NCI-H2227 (cell line): ENCODE data around the gene TOMM22.

Source experiments
- DNase-seq: peaks from one replicate; lab custom pipeline; 2025; ENCODE audit not compliant: unreplicated experiment; lab: John Stamatoyannopoulos, UW

TOMM22 gene

GRCh38 chr22:38713921-38714320 lies 32.2 kb downstream of the TOMM22 start:
- DNase-seq = no peak

GRCh38 chr22:38715176-38715764 lies 33.5 kb downstream of the TOMM22 start:
- DNase-seq = no peak

GRCh38 chr22:38715852-38716251 lies 34.1 kb downstream of the TOMM22 start:
- no peak for DNase-seq

DNA sequence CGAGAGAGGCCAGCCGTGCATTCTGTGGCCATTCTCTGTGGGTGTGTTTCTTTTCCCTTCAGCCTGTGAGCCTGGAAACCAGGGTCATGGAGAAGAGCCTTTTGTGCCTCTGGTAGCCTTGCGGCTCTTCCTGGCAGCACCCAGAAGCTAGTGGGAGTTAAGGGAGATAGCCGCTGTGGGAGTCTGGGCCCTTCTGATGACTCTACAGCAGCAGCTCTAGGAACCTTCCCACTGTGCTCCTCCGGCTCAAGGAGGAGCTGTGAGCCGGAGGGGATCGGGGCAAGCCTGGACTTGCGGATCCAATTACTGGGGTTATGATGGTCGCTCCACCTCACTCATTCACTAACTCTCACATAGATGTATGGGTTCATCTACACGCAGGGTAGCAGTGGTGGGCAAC lies 34.5 kb downstream of the TOMM22 start:
- DNase-seq = no peak

GRCh38 chr22:38716826-38717225 lies 35.1 kb downstream of the TOMM22 start:
- DNase-seq = no peak

DNA sequence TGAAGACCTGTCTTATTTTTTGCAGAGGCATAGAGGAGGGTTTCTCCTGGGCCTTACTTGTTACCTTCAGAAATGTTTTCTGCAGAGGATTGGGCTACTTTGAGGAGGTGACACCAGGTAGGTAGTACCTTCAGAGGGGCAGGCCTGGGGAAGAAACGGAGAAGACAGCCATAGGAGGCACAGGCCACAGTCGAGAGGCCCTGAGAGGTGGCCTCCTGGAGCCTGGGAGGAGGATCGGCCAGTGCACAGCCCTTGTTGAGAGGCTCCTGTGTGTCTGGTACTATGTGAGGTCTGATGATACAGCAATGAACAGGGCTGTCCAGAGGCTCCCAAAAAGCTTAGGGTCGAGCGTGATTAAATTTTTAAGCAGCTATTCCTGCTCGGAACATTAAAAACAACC lies 35.5 kb downstream of the TOMM22 start:
- DNase-seq = no peak

GRCh38 chr22:38718414-38718813 lies 36.7 kb downstream of the TOMM22 start:
- DNase-seq = peak; percentile 66

- no peak for DNase-seq
These were observed 37.4 kb downstream of the TOMM22 start for GRCh38 chr22:38719196-38719595.

DNA sequence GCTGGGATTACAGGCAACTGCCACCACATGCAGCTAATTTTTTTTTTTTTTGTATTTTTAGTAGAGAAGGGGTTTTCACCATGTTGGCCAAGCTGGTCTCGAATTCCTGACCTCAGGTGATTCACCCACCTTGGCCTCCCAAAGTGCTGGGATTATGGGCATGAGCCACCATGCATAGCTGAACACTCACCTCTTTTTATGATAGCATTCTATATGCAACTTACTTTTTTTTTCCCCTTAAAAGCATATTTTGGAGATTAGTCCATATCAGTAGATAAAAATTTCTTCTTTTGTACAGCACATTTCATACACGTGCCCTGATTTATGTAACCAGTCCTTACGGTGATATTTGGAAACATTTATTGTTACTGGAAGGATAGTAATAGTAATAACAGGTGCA lies 38.6 kb downstream of the TOMM22 start:
- no peak for DNase-seq

GRCh38 chr22:38721551-38721950 lies 39.8 kb downstream of the TOMM22 start:
- DNase-seq = no peak

DNA sequence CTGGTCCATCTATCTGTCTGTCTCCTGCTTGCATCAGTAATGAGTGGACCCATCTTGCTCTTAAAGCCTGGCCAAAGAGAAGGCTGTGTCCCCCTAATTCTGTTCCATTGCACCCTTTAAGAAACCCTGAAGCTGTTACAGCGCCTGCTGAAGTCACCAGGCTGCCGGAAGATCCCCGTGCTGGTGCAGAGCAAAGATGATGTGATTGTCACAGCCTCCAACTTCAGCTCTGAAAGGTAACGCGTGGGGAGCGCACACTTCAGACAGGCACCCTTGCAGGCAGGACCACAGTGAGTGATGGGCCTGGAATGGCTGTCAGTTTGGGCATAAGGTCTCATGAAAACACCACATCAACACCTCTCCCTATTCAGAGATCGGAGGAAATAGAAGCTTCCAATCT lies 42.4 kb downstream of the TOMM22 start:
- DNase-seq = no peak

- DNase-seq = peak; percentile 20
These were observed 43.3 kb downstream of the TOMM22 start for GRCh38 chr22:38724926-38725571.

- DNase-seq = no peak
These were observed 44.3 kb downstream of the TOMM22 start for GRCh38 chr22:38725900-38726655.

- DNase-seq = no peak
These were observed 45.4 kb downstream of the TOMM22 start for GRCh38 chr22:38727123-38727522.

DNA sequence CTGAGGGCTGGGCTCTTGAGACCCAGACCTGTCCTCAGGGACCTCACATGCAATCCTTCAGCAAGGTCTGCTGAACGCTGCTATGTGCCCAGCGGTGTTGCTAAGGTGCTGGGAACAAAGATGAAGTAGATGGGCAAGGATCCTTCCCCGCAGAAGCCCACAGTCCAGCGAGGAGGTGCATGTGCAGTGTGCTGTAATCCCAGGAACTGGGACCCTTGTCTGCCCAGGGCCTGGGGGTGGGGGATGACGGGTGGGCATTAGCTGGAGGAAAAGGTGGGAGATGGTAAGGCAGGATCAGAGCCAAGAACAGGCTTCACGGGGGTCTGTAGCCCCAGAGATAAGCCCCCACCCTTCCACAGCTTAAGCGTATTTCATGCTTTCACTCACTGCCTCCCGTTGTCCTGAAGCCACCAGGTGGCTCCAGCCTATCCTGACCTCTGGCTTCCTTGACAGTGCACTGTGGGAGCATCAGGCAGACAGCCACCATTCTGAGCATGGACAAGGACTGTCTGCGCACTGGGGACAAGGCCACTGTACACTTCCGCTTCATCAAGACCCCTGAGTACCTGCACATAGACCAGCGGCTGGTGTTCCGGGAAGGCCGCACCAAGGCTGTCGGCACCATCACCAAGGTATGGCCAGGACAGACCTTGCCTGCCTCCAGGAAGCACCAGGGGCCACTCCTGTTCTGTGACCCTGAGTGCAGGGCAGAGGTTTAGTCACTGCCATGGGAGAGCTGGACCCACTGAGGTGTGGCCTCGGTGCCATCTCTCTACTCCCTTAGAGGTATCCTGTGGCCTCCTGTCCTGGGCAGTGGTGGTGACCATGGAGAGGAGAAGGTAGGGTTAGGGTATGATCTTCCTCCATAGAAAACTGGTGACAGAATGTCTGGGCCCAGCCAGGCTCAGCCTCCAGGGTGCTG lies 46.0 kb downstream of the TOMM22 start:
- DNase-seq = no peak

- DNase-seq = no peak
These were observed 47.4 kb downstream of the TOMM22 start for GRCh38 chr22:38728871-38729796.

- no peak for DNase-seq
These were observed 48.2 kb downstream of the TOMM22 start for GRCh38 chr22:38729946-38730345.

DNA sequence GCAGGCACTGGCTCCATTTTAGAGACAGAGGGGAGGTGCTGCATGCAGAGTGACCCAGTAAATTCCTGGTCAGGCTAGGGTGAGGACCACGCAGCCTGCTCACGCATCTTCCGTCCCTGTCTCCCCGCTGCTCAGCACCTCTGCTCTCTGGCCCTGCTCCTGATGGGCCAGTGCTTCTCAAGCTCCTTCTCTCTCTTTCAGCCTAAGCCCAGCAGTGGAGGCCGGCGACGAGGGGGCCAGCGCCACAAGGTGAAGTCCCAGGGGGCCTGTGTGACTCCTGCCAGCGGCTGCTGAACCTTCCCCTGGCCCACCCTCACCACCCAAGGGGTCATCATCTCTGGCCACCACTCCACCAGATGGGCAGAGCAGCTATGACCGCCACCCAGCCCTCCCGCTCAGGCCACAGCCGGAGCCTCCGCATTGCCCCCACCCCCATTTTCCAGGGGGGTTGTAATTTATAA lies 48.7 kb downstream of the TOMM22 start:
- no peak for DNase-seq

DNA sequence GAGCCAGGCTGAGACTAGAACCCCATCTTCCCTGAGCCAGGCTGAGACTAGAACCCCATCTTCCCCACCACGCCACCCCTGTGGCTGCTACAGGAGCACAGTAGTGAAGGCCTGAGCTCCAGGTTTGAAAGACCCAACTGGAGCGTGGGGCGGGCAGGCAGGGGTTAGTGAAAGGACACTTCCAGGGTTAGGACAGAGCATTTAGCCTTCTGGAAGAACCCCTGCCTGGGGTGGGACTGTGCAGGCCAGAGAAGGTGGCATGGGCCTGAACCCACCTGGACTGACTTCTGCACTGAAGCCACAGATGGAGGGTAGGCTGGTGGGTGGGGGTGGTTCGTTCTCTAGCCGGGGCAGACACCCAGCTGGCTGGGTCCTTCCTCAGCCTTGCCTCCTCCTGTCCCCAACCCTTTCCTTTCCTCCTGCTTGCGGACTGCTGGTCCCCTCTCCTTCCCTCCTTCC lies 50.0 kb downstream of the TOMM22 start:
- DNase-seq = no peak

GRCh38 chr22:38732251-38732815 lies 50.6 kb downstream of the TOMM22 start:
- DNase-seq = no peak
